Measurements from ENCODE around the gene PCMTD2. TPM values are rescaled to one million over a fixed set of nuclear protein-coding genes. Genes with fewer than 3 reads are reported as not detected.

The PCMTD2 gene
- total RNA-seq, 6 experiments from 2014 or later, result 15.7 to 21.9 (median 18.1) TPM

GRCh38 chr20:64220420-64220819 lies 35.1 kb upstream of the PCMTD2 start:
- TF ChIP-seq CTCF (IDR thresholded peaks at IDR 0.05), result no peak
- H3K4me3 Mint-ChIP-seq, result no peak overlapping the region
- no peaks in the 10 kb centered on the region for H3K9me3 Mint-ChIP-seq
- peaks cover 27% of the 10 kb centered on the region for H3K27me3 Mint-ChIP-seq (ENCODE audit: insufficient read depth)
- no peaks in the 10 kb centered on the region for H3K36me3 Mint-ChIP-seq (ENCODE audit: low read depth)
- H3K27ac Mint-ChIP-seq, result no peak overlapping the region
- H3K4me1 Mint-ChIP-seq (ENCODE audit: low read depth), result peaks cover 37% of the 10 kb centered on the region
- DNase-seq, result no peak

- H3K4me1 Mint-ChIP-seq (ENCODE audit: low read depth), result peaks cover 37% of the 10 kb centered on the region
- H3K4me3 Mint-ChIP-seq, result no peak overlapping the region
- no peaks in the 10 kb centered on the region for H3K36me3 Mint-ChIP-seq (ENCODE audit: low read depth)
- H3K27ac Mint-ChIP-seq, result no peak overlapping the region
- peaks cover 22% of the 10 kb centered on the region for H3K27me3 Mint-ChIP-seq (ENCODE audit: insufficient read depth)
- TF ChIP-seq CTCF (IDR thresholded peaks at IDR 0.05), result no peak
- H3K9me3 Mint-ChIP-seq, result no peaks in the 10 kb centered on the region
- DNase-seq, result no peak
Observed at GRCh38 chr20:64220891-64221527, 34.5 kb upstream of the PCMTD2 start.

DNA sequence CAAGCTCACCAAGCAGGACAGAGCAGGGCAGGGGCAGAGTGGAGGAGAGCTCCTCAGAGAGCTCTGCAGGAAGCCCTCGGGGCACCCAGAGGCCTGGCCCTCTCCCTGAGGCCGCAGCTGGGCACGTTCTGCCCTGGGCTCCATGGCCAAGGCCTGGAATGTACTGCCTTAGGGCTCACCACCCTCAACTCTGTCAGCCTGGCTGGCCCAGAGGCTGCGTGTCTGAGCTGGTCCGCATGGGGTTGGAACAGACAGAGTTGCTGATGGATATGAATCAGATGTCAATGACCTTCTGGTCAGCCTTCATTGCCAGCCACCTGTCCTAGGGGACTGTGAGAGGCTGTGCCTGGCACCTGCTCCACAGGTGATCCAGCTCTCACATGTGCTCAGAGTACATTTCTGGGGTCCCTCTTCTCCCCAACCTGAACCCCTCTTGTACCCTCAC lies 33.2 kb upstream of the PCMTD2 start:
- H3K4me1 Mint-ChIP-seq (ENCODE audit: low read depth), result peaks cover 37% of the 10 kb centered on the region
- peaks cover 16% of the 10 kb centered on the region for H3K27me3 Mint-ChIP-seq (ENCODE audit: insufficient read depth)
- no peak for TF ChIP-seq CTCF (IDR thresholded peaks at IDR 0.05)
- no peaks in the 10 kb centered on the region for H3K36me3 Mint-ChIP-seq (ENCODE audit: low read depth)
- no peaks in the 10 kb centered on the region for H3K9me3 Mint-ChIP-seq
- H3K4me3 Mint-ChIP-seq, result no peak overlapping the region
- DNase-seq, result peak; percentile 53
- no peak overlapping the region for H3K27ac Mint-ChIP-seq

- no peak for DNase-seq
- TF ChIP-seq CTCF (IDR thresholded peaks at IDR 0.05), result no peak
- Mint-ChIP-seq H3K27ac (0 out of 2 replicates have a peak overlapping the region, but pooled peaks have one; percentile 92), H3K27me3 (ENCODE audit: insufficient read depth) (peaks cover 20% of the 10 kb centered on the region), H3K36me3 (ENCODE audit: low read depth) (no peaks in the 10 kb centered on the region), H3K4me1 (ENCODE audit: low read depth) (peaks cover 37% of the 10 kb centered on the region), H3K9me3 (no peaks in the 10 kb centered on the region), H3K4me3 (no peak overlapping the region)
Observed at GRCh38 chr20:64222851-64223525, 32.6 kb upstream of the PCMTD2 start.

- peaks cover 23% of the 10 kb centered on the region for H3K27me3 Mint-ChIP-seq (ENCODE audit: insufficient read depth)
- H3K36me3 Mint-ChIP-seq (ENCODE audit: low read depth), result no peaks in the 10 kb centered on the region
- peaks cover 37% of the 10 kb centered on the region for H3K4me1 Mint-ChIP-seq (ENCODE audit: low read depth)
- H3K9me3 Mint-ChIP-seq, result no peaks in the 10 kb centered on the region
- peak; percentile 27; the same call in 1 of the 2 replicates for TF ChIP-seq CTCF (IDR thresholded peaks at IDR 0.05)
- H3K27ac Mint-ChIP-seq, result peak overlapping the region; percentile 92; the same call in 1 of the 2 replicates
- DNase-seq, result no peak
- no peak overlapping the region for H3K4me3 Mint-ChIP-seq
Observed at GRCh38 chr20:64223526-64224067, 32.0 kb upstream of the PCMTD2 start.

All from HFFc6 (cell line).